Upper lobe of left lung (tissue), 4 donors: ENCODE data around the gene SERTAD3.

Source experiments
- EP300 ChIP-seq, 4 donors: sonication (generic); formaldehyde crosslinking; IDR thresholded peaks; one replicate each; pipeline ENCODE4 v1.5.1; 2017; ENCODE audit warnings: antibody characterized with exemption in 4 of 4, control low read depth in 2 of 4
- POLR2AphosphoS5 ChIP-seq, 2 donors: sonication (generic); formaldehyde crosslinking; IDR thresholded peaks; one replicate each; pipeline ENCODE4 v1.5.1; 2017; ENCODE audit warnings: antibody characterized with exemption in 2 of 2
- TF ChIP-seq, protein P1 (sequence below), 6 experiments: fragments of 450-650 bp in 4 of 6; fragments of 200-600 bp in 2 of 6; sonication (generic) in 2 of 6; IDR thresholded peaks; one replicate each; pipeline ENCODE4 v1.5.1; 2016 to 2019; ENCODE audit warnings: antibody characterized with exemption in 6 of 6

DNA sequence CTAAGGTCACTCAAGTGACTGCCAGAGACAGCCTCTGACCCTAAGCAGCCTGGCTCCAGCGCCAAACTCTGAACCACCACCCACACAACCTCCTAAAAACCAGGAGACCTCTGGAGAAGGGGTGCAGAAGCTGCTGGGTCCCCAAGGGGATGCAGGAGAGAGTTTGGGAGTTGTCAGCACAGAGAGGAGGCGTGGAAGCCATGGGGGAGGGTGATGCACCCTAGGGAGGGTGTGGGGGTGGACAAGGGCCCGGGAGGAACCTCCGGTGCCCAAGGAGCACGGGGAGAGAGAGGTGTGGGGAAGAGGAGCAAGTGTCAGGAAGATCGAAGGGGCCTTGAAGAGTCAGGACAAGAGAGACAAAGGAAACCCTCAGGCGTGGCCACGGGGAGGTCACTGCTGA, 52.0 kb downstream of the SERTAD3 start:
- TF ChIP-seq, protein P1, sequence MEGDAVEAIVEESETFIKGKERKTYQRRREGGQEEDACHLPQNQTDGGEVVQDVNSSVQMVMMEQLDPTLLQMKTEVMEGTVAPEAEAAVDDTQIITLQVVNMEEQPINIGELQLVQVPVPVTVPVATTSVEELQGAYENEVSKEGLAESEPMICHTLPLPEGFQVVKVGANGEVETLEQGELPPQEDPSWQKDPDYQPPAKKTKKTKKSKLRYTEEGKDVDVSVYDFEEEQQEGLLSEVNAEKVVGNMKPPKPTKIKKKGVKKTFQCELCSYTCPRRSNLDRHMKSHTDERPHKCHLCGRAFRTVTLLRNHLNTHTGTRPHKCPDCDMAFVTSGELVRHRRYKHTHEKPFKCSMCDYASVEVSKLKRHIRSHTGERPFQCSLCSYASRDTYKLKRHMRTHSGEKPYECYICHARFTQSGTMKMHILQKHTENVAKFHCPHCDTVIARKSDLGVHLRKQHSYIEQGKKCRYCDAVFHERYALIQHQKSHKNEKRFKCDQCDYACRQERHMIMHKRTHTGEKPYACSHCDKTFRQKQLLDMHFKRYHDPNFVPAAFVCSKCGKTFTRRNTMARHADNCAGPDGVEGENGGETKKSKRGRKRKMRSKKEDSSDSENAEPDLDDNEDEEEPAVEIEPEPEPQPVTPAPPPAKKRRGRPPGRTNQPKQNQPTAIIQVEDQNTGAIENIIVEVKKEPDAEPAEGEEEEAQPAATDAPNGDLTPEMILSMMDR (IDR thresholded peaks at IDR 0.05) = no peak
- TF ChIP-seq POLR2AphosphoS5 (IDR thresholded peaks at IDR 0.05) (no peak), EP300 (IDR thresholded peaks at IDR 0.05) (no peak)
